ENCODE data around the gene OBP2A.

DNA sequence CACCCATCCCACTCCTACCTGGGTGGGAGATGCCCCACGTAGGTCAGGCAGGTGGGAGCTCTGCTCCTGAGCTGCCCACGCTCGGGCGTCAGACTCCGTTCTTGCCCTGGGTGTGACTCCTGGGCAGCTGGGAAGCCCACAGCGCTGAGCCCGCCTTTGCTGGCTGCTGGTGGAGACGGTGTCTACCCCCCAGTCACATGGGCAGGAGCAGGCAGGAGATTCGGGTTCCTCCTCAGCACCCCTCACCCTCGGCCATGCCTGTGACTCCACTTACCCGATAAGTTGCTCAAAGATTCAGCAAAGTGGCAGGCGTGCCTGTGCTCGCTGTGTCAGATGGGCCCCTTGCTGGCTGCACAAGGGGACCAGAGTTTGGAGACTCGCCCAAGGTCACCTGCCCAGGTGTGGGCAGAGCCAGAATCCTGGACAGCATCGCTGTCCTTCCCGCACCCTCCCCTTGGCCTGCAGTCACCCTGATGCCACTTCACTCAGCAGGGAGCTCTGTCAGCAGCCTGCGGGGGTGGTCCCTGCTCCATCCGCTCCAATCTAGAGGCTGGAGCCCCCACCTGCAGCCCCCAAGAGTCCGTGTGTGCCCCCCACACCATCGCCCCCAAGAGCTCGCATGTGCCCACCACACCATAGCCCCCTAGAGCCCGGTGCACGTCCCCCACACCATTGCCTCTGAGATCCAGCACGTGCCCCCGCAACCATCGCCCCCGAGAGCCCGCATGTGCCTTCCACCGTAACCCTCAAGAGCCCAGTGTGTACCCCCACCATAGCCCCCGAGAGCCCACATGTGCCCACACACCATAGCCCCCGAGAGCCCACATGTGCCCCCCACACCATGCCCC lies 20.5 kb upstream of the OBP2A start:
- TF ChIP-seq, protein P1, sequence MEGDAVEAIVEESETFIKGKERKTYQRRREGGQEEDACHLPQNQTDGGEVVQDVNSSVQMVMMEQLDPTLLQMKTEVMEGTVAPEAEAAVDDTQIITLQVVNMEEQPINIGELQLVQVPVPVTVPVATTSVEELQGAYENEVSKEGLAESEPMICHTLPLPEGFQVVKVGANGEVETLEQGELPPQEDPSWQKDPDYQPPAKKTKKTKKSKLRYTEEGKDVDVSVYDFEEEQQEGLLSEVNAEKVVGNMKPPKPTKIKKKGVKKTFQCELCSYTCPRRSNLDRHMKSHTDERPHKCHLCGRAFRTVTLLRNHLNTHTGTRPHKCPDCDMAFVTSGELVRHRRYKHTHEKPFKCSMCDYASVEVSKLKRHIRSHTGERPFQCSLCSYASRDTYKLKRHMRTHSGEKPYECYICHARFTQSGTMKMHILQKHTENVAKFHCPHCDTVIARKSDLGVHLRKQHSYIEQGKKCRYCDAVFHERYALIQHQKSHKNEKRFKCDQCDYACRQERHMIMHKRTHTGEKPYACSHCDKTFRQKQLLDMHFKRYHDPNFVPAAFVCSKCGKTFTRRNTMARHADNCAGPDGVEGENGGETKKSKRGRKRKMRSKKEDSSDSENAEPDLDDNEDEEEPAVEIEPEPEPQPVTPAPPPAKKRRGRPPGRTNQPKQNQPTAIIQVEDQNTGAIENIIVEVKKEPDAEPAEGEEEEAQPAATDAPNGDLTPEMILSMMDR (IDR thresholded peaks at IDR 0.05) = no peak
- TF ChIP-seq SP1 (CRISPR knock-in tag; conservative IDR thresholded peaks at IDR 0.05) = no peak
- no peak for TF ChIP-seq ELF4 (CRISPR knock-in tag; IDR thresholded peaks at IDR 0.05; ENCODE audit: low read depth)
- TF ChIP-seq, protein P2, sequence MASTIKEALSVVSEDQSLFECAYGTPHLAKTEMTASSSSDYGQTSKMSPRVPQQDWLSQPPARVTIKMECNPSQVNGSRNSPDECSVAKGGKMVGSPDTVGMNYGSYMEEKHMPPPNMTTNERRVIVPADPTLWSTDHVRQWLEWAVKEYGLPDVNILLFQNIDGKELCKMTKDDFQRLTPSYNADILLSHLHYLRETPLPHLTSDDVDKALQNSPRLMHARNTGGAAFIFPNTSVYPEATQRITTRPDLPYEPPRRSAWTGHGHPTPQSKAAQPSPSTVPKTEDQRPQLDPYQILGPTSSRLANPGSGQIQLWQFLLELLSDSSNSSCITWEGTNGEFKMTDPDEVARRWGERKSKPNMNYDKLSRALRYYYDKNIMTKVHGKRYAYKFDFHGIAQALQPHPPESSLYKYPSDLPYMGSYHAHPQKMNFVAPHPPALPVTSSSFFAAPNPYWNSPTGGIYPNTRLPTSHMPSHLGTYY (CRISPR knock-in tag; IDR thresholded peaks at IDR 0.05) = no peak
- TF ChIP-seq SMAD3 (CRISPR knock-in tag; IDR thresholded peaks at IDR 0.05; ENCODE audit: borderline replicate concordance) = no peak
- TF ChIP-seq USF2 (CRISPR knock-in tag; IDR thresholded peaks at IDR 0.05) = no peak
- TF ChIP-seq ETV6 (CRISPR knock-in tag; IDR thresholded peaks at IDR 0.05) = no peak

Measured in WTC11 (cell line).